HG02763 (cell line): Measurements from ENCODE around the gene SPRR5.

ENCODE experiments used
- ATAC-seq: cut with Tn5 transposase; IDR thresholded peaks from one replicate; pipeline ENCODE4 v1.9.1; 2021; ENCODE audit warnings: mild to moderate bottlenecking, moderate library complexity; ENCODE audit not compliant: unreplicated experiment

SPRR5 gene

GRCh38 chr1:152946651-152947256 lies at the start of gene SPRR5:
TSS of gene SPRR5 (plus strand) at chr1:152947206. CDS start at chr1:152948555, 1,349 bp downstream.
- no peak for ATAC-seq

DNA sequence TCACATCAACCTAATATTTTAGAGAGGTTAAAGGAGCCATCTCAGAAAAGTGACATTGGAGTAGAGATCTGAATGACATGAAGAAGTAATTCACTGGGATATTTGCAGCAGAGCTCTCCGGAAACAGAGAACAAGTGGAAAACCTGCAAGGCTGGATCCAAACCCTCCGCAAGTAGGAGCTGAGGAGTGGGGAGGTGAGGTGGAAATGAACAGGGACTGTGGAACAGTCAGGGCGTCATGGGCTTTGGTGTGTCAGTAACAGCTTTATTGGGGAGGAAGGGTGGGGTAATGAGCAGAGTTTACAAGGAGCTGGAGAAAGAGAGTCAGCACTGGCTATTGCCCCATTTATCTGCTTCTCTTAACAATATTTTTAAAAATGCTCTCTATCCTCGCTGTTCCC lies 48.0 kb upstream of the SPRR5 start:
- no peak for ATAC-seq

DNA sequence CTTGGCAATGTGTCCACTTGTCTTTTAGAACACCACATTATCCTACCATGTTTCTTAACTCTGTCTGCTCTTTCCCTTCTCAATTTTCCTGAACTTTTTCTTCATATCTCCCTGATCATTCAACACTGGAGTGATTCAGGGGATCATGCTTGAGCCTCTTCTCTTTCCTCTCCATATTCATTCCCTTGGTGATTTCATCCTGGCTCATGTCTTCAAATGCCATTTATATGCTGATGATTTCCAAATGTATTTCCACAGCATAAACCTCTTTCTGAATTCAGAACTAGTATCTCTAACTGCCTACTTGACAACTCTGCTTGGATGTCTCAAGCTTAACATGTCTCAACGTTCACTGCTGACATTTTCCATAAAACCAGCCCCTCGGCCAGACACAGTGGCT lies 47.1 kb upstream of the SPRR5 start:
- ATAC-seq = no peak

DNA sequence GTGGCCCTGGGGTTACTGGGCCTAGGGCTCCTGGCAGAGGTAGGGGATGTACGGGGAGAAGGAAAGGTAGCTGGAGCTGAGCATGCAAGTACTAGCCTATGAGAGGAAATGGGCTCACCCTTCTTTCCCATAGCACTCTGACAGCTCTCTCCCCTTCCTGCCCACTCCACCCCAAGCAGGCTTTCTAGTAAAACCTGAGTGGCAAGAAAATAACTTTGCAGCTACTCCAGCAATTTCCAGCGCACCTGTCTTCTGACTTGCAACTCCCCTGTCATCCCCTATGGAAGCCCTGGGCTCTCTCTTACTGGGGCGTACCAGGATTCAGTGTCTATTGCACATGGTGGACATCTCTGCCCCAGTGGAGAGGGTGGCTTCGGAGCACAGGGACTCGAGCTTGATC lies 45.4 kb upstream of the SPRR5 start:
- no peak for ATAC-seq

DNA sequence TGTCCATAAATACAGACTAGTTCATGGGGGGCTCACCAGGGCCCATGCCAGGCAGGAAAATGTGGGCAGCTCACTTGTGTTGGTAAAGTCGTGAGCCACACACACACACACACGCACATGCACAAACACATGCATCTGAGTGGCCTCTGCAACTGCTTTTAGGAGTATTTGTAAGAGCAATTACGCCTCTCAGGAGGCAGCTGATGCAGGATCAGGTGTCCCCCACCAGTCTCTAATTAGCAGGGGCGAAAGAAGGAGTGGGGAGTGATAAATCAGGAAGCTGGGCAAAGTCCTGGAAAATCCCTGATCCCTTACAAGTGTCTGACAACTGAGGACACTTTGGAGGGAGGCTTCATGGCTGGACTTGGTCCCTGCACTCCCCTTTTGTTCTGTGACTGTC lies 44.4 kb upstream of the SPRR5 start:
- ATAC-seq = no peak

DNA sequence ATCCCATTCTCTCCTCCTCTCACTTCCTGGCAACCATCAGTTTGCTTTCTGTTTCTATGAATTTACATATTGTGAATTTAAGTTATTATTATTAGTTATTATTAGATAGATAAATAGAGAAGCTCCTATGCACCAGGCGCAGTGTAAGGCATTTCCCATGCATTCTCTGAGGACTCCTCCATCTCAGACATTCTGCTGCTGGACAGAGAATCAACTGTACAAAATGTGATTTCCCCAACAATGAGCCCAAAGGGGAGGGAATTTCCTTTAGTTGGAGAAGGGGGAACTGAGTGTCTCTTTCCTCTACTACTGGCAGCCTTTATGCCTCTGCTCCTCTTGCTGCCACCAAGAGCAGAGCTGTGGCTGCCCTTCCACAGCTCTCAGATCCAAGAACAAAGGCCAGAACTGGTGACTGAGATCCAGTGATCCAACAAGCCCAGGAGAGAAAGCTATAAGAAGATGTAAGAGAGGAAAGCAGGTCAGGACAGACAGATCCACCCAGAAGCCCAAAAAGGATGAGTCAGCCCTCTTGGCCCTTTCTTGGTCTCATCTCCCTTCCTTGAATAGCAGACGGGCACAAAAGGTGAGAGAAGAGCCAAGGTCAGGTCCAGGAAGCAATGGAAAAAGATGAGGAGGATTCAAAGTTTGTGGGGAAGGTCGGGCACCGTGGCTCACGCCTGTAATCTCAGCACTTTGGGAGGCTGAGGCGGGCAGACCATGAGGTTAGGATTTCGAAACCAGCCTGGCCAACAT lies 42.1 kb upstream of the SPRR5 start:
- no peak for ATAC-seq

- ATAC-seq = no peak
Observed at GRCh38 chr1:152906023-152906565, 40.9 kb upstream of the SPRR5 start.

DNA sequence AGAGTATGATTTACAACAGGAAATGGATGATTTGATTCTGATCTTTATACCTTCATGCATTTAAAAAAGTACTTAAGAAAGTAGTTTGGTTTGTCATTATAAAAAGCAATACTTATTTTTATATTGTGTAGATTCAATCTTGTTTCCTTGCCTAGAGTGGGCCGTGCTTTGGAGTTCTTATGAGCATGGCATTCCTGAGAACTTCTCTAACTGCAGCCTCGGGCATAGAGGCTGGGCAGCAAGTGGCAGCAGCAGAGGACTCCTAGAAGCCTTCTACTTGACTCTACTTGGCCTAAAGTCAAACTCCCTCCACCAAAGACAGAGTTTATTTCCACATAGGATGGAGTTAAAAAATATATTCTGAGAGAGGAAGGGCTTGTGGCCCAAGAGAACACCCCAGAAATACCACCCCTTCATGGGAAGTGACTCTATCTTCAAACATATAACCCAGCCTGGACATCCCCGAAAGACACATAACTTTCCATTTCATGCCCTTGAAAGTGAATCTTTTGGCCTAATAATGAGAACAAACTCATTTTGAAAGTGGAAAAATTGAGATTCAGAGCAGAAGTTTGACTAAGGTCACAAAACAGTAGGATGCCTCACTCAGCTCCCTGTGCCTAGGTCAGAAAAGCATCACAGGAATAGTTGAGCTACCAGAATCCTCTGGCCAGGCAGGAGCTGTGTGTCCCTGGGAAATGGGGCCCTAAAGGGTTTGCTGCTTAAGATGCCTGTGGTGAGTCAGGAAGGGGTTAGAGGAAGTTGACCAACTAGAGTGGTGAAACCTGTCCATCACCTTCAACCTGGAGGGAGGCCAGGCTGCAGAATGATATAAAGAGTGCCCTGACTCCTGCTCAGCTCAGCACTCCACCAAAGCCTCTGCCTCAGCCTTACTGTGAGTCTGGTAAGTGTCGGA lies 39.1 kb upstream of the SPRR5 start, which contains the start of gene IVL:
Gene IVL (plus strand): TSS at position 861 of the 916 bp plus-strand sequence. CDS start 1,252 bp downstream, outside the sequence.
- no peak for ATAC-seq

- no peak for ATAC-seq
Observed at GRCh38 chr1:152909206-152909605, 37.8 kb upstream of the SPRR5 start.

DNA sequence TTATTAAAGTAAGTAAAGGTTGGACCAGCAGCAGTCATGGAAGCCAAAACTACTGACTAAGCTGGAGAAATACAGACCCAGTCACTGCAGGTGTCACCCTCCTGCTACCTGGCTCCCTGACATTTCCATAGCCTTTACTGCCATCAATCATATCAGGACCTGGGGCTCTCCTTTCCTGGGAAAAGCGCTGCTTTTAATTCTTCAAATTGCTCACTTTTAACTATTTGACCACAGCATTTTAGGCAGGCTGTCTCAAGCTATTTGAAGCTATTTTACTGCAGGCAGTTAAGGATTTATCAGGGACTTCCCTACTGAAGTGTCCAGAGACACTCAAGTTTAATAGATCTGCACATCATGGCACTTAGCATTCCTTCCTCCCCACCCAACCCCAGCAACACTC lies 34.5 kb upstream of the SPRR5 start:
- ATAC-seq = no peak

DNA sequence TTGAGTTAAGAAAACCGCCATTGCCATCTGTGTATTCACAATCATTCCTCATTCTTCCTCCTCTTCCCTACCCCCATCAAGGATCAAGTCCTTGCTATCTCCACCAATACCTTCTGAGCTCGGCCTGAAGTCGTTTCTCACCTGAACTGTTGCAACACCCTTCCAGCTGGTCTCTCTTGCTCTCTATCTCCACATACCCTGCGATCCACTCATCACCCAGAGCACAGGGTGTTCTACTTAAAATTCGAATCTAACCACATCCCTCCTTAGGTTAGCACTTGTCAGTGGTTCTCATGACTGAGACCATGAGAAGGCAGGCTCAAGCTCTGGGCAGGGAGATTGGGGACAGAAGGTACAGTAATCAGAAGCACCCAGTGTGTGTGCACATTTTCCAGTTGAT lies 34.1 kb upstream of the SPRR5 start:
- ATAC-seq = no peak

GRCh38 chr1:152917794-152918193 lies 29.2 kb upstream of the SPRR5 start:
- no peak for ATAC-seq

- ATAC-seq = no peak
Observed at GRCh38 chr1:152919071-152919470, 27.9 kb upstream of the SPRR5 start.

- no peak for ATAC-seq
Observed at GRCh38 chr1:152924191-152924590, 22.8 kb upstream of the SPRR5 start.

DNA sequence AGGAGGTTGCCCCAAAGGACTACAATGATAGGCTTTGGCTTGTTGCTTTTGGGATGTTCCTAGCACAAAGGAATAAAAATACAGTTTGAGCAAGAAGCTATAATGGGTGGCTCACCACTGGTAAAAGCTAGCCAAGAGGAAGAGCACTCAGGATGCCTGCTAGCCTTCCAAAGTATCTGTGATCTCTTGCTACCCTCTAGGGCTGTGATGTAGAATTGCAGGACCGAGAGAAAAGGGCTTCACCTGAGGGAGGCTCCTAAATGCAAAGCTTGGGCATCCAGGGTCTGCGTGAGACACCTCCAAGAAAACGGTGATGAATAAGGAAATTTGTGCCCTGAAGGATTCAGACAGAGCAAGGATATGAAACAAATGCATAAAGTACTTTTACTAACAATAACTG lies 20.9 kb upstream of the SPRR5 start:
- no peak for ATAC-seq

DNA sequence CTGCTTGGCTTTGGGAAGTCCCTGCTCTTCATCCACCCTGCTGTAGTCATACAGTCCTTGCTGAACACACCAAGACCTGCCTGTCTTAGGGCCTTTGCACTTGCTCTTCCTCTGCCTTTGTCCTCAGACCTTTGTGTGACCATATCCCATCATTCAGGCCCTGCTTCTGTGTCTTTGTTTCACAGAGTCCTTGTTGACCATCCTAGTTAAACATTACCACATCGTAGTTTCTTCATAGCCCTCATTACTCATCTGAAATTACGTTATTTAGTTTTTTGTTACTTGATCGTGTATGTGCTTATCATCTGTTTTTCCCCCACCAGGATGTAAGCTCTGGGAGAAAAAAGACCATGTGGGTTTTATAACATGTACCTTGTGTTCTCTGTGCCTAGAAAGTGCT lies 18.3 kb upstream of the SPRR5 start:
- ATAC-seq = no peak

GRCh38 chr1:152932170-152932811 lies 14.7 kb upstream of the SPRR5 start:
- ATAC-seq = no peak

DNA sequence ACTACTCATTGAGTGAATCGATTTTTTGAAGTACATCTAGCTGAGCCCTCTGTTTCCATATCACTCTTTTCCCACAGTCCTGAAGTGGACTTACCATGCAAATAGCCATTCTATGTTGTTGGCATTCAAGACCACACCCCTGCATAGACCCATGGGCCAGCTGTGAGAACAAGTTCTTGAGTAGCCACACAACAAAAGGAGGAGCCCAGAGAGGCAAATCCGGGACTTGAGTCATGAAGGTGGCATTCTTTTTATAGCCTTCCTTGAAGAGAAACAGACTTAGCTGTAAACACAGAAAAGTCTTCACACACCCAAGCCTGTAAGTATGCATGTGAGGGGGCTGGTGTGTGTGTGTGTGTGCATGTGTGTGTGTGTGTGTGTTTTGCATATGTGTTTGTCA lies 13.8 kb upstream of the SPRR5 start:
- ATAC-seq = no peak

GRCh38 chr1:152940614-152941013 lies 6.4 kb upstream of the SPRR5 start:
- no peak for ATAC-seq

DNA sequence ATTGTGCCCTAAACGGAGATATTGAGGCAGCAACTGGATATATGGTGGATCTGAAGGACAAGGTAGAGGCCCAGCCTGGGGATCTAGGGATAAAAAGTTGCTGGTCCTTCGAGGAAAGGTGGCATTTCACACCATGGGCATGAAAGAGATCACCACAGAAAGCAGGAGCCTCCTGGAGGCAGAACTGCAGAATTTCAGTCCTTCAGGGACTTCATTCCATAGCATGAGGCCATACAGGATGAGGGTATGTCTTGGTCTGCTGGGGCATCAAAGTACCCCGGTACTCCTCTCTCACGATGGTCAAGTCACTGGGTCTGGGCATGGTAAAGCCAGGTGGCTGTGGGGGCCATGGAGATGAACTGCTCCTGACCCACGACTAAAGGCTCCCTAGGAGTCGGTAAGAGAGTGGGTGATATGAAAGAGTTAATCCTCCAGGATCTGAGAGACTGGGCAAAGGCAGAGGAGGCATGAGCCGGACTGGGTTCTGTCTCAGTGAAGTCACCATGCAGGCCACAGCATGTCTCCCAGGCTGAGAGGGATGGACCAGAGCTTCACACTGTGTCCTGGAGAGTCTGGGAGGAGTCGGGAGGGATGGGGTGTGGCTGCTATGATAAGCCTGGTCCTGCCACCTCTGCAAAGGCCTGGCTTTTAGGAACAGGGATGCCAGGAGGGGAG lies 5.8 kb upstream of the SPRR5 start:
- ATAC-seq = no peak
